ENCODE data around the gene GSTO2.

GSTO2 gene

DNA sequence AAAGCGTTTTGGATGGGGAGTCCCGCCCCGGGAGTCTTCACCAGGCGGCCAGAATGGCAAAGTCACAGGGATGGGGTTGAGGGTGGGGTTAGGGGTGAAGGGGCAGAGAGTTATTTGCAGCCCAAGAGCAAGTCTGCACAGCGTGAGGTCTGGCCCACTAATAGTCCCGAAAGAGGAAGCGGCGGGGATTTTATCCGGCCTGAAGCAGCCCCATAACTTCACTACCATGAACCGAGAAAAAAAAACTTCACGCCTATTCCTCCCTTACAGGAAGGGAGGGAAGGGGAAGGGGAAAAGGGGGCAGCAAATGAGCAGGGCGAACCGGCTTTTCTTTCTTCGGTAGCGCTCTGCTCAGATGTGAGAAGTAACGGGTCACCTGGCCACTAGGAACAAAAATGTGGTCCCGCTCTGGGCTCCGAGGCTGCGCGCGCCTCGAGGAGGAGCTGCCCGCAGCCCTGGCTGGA, 68.6 kb downstream of the GSTO2 start:
- DNase-seq (ENCODE audit: extremely low read depth, low read depth) = no peak
- TF ChIP-seq, protein P1, sequence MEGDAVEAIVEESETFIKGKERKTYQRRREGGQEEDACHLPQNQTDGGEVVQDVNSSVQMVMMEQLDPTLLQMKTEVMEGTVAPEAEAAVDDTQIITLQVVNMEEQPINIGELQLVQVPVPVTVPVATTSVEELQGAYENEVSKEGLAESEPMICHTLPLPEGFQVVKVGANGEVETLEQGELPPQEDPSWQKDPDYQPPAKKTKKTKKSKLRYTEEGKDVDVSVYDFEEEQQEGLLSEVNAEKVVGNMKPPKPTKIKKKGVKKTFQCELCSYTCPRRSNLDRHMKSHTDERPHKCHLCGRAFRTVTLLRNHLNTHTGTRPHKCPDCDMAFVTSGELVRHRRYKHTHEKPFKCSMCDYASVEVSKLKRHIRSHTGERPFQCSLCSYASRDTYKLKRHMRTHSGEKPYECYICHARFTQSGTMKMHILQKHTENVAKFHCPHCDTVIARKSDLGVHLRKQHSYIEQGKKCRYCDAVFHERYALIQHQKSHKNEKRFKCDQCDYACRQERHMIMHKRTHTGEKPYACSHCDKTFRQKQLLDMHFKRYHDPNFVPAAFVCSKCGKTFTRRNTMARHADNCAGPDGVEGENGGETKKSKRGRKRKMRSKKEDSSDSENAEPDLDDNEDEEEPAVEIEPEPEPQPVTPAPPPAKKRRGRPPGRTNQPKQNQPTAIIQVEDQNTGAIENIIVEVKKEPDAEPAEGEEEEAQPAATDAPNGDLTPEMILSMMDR (IDR thresholded peaks at IDR 0.05; ENCODE audit: low read depth, low read length) = no peak

DNA sequence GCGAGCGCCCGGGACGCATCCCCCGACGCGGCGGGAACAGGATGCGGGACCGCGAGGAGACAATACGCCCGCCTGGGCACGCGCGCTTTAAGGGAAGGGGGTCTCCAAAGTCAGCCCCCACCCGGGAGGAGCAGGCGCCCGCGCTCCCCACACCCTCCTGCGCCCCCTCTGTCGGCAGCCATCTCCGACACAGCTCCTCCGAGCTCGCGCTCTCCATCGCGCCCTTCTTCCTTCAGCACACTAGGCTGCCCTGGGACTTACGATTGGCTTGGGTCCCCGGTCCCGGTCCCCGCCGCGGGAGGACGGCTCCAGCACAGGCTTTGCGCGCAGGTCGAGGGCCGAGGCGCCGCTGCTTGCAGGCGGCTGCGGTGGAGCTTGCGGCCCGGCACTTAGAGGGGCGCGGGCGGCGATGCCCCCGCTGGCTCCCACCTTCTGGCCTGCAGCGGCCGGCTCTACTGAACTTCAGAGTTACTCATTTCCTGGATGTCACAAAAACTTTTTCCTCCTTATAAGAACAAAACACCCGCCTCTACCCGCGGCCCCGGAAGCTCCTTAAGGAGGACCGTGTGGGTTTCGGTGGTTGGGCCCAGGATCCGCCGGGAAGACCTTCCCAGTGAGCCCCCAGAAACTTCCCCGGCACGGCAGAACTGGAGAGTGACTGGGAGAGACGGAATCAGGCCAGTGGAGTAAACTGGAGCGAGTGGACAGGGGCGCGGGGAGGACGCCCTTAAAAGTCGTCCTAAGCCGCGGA, 69.2 kb downstream of the GSTO2 start, which contains the start of gene ITPRIP:
ITPRIP (minus strand) TSS at position 481 of the 751 bp plus-strand sequence. CDS start 22,414 bp downstream, outside the sequence.
- TF ChIP-seq, protein P1 (IDR thresholded peaks at IDR 0.05; ENCODE audit: low read depth, low read length) = peak; percentile 20; the same call in 1 of the 2 replicates
- no peak for DNase-seq (ENCODE audit: extremely low read depth, low read depth)

DNA sequence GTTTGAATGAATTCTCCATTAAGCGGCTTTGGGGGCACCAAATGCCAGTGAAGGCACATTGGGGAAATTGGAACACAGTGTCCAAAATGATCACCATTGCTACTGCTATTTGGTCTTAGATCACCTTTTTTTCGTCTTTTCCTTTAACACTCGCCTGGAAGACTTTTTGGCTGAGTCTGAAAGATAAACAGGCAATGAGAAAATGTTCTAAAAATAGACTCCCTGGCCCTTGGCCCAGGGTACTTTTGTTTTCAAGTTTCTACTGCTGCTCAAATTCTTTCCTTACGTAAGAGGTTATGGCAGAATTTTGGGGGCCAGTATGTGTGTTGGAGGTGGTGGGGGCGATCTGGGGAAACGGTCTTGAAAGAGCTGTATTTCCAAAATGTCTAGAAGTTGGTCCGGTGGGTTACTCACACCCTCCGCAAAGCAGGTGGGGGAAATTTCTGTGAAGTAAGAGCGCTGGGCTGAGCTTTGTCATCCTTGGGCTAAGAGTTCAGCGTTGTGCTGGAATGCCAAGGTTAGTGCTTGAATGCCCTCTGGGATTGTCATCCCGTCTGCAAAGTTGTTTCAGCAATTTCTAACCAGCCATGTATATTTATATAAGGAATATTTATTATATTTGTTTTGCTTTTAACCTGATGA, 70.6 kb downstream of the GSTO2 start:
- DNase-seq (ENCODE audit: extremely low read depth, low read depth) = no peak
- TF ChIP-seq, protein P1 (IDR thresholded peaks at IDR 0.05; ENCODE audit: low read depth, low read length) = no peak

DNA sequence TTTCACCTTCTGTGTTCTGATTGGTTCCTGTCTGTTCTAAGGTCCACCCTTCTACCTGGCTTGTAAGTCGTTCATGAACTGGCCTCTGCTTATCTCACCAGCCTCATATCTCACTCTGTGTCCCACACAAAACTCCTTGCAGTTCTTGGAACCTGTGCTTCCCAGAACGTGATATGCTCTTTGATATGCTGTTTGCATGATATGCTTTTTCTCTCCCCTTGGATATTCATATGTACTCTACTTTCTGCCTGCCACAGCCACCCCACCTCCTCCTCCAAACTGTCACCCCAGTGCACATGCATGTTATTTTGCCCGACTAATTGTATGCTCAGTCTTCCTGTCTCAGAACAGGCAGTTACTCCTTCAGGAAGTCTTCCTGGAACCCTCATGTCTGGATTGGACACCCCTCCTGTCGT, 71.1 kb downstream of the GSTO2 start:
- TF ChIP-seq, protein P1 (IDR thresholded peaks at IDR 0.05; ENCODE audit: low read depth, low read length) = no peak
- no peak for DNase-seq (ENCODE audit: extremely low read depth, low read depth)

DNA sequence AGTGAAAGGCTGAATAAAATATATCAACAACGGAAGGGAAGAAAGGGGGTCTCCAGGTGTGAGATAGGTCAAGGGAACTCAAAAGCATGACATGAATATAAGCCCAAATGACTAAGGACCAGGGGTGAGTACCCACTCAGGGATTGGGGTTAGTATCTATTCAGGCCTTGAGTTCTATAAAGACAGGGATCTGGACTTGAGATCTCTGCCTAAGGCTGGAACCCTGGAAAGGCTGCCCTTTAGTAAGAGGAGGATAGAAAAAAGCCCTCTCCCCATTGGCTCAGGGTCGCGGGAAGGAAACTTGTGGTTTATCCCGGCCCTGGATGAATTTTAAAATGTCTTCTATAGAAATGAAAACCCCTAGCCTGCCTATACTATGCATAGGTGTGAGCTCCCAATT, 71.7 kb downstream of the GSTO2 start:
- DNase-seq (ENCODE audit: extremely low read depth, low read depth) = no peak
- TF ChIP-seq, protein P1 (IDR thresholded peaks at IDR 0.05; ENCODE audit: low read depth, low read length) = no peak

DNA sequence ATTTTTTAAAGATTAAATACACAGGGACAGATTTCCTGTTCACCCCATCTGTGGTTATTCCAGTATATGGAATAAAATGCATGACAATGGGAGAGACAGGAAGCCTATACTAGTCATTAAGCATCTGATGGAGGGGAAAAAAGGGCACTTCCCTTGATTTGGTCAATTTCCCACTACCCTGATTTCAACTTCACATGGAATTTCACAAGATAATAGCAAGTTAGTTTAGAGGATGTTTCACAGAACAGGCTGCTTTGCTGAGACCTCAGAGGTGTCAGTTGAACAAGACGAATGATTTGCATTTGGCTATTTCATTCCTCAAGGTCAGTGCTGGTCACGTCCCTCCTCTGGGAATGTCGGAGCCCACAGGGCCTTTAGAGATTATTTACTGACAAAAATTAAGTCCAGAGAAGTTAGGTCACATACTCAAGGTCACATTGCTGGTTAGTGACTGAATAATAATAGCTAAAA, 74.0 kb downstream of the GSTO2 start:
- TF ChIP-seq, protein P1 (IDR thresholded peaks at IDR 0.05; ENCODE audit: low read depth, low read length) = no peak
- no peak for DNase-seq (ENCODE audit: extremely low read depth, low read depth)

DNA sequence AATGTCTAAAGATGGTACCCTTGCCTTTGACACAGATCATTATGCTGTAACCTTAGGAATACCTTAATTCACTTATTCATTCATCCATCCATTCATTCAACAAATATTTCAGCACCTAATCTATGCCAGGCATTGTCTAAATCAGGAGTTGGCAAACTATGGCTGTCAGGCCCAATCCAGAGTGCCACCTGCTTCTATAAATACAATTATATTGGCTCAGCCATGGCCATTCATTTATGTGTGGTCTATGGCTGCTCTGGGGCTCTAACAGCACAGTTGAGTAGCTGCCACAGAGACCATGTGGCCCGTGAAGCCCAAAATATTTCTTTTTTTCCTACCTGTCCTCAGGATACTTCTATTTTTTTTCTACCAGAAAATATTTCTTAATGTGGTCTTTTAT, 75.2 kb downstream of the GSTO2 start:
- no peak for DNase-seq (ENCODE audit: extremely low read depth, low read depth)
- TF ChIP-seq, protein P1 (IDR thresholded peaks at IDR 0.05; ENCODE audit: low read depth, low read length) = no peak

Measured in AG09319 (cell line).